IMR-90 (cell line): ENCODE results near the gene DAPK1. TPM values are rescaled to one million over a fixed set of nuclear protein-coding genes. Genes with fewer than 3 reads are reported as not detected.

Source experiments
- ATAC-seq: fragments of 200-7000 bp; cut with Tn5 transposase; 2 replicates; pipeline ENCODE4 v1.9.1; 2020; ENCODE audit warnings: low read depth, mild to moderate bottlenecking, moderate library complexity
- BruUV-seq: library from RNA; stranded (reverse); fragments of 400-500 nt; replicated peaks from 2 replicates; lab custom pipeline; 2021; lab: Mats Ljungman, UMichigan
- CTCF ChIA-PET: fragments of 300-600 bp; formaldehyde crosslinking; extraction: SDS; loops from one replicate; lab custom pipeline; 2021; ENCODE audit warnings: antibody characterized with exemption; lab: Yijun Ruan, JAX
- POLR2A ChIA-PET: fragments of 300-600 bp; sonication (Branson Sonifier 250); formaldehyde crosslinking; loops from one replicate; lab custom pipeline; 2022; ENCODE audit warnings: antibody characterized with exemption; ENCODE audit not compliant: unreplicated experiment; lab: Charles Lee
- DNase-seq: peaks from one replicate; pipeline ENCODE4 v3.0.0; 2013
- H2AFZ ChIP-seq: replicated peaks from 2 replicates; pipeline ENCODE3; 2013; ENCODE audit warnings: low read length, mild to moderate bottlenecking; ENCODE audit not compliant: poor library complexity
- H2AK5ac ChIP-seq: 2 replicates; pipeline ENCODE4 v1.6.1; 2013; ENCODE audit warnings: low read depth, low read length, inconsistent platforms
- H2AK9ac ChIP-seq: replicated peaks from 2 replicates; pipeline ENCODE3; 2013; ENCODE audit warnings: mild to moderate bottlenecking, low read depth, low read length, moderate library complexity; ENCODE audit not compliant: poor library complexity
- H2BK120ac ChIP-seq: 2 replicates; pipeline ENCODE4 v1.6.1; 2013; ENCODE audit warnings: low read depth, low read length, inconsistent platforms
- H2BK15ac ChIP-seq: 3 replicates; pipeline ENCODE4 v1.6.1; 2013; ENCODE audit warnings: low read depth, low read length, inconsistent platforms
- H2BK20ac ChIP-seq: 2 replicates; pipeline ENCODE4 v1.6.1; 2013; ENCODE audit warnings: low read depth, mild to moderate bottlenecking, inconsistent platforms, low read length, moderate library complexity
- H2BK5ac ChIP-seq: 2 replicates; pipeline ENCODE4 v1.6.1; 2013; ENCODE audit warnings: mild to moderate bottlenecking, low read depth, low read length, inconsistent platforms; ENCODE audit not compliant: poor library complexity, severe bottlenecking
- H3K14ac ChIP-seq: replicated peaks from 2 replicates; pipeline ENCODE4 v1.6.1; 2013; ENCODE audit warnings: low read depth, low read length, inconsistent platforms
- H3K18ac ChIP-seq: 2 replicates; pipeline ENCODE4 v1.6.1; 2013; ENCODE audit warnings: low read depth, low read length, control low read depth
- H3K23ac ChIP-seq: 2 replicates; pipeline ENCODE4 v1.6.1; 2013; ENCODE audit warnings: low read depth, low read length, inconsistent platforms
- H3K27ac ChIP-seq: 2 replicates; pipeline ENCODE4 v1.5.1; 2013; ENCODE audit warnings: mild to moderate bottlenecking, control low read depth, low read length; ENCODE audit not compliant: insufficient read depth
- H3K27me3 ChIP-seq: 2 replicates; pipeline ENCODE4 v1.6.1; 2013; ENCODE audit warnings: low read length; ENCODE audit not compliant: control insufficient read depth, insufficient read depth
- H3K36me3 ChIP-seq: 2 replicates; pipeline ENCODE4 v1.6.1; 2013; ENCODE audit warnings: low read length, mixed read lengths; ENCODE audit not compliant: control insufficient read depth, insufficient read depth
- H3K4ac ChIP-seq: 2 replicates; pipeline ENCODE4 v1.6.1; 2013; ENCODE audit warnings: low read depth, low read length, inconsistent platforms
- H3K4me1 ChIP-seq: 2 replicates; pipeline ENCODE4 v1.6.1; 2013; ENCODE audit warnings: low read length, mixed read lengths; ENCODE audit not compliant: control insufficient read depth, insufficient read depth
- H3K4me2 ChIP-seq: 2 replicates; pipeline ENCODE4 v1.6.1; 2013; ENCODE audit warnings: low read depth, mild to moderate bottlenecking, control low read depth, low read length, moderate library complexity
- H3K4me3 ChIP-seq: 2 replicates; pipeline ENCODE4 v1.5.1; 2013; ENCODE audit warnings: low read depth, mild to moderate bottlenecking, control low read depth, low read length, moderate library complexity; ENCODE audit not compliant: insufficient read depth
- H3K56ac ChIP-seq: 2 replicates; pipeline ENCODE4 v1.6.1; 2013; ENCODE audit warnings: low read length, inconsistent platforms; ENCODE audit not compliant: insufficient read depth; ENCODE audit errors: extremely low read depth
- H3K79me1 ChIP-seq, 2 experiments: 2 replicates each; pipeline ENCODE4 v1.6.1; 2013; ENCODE audit warnings: low read length in 2 of 2, inconsistent platforms in 1 of 2, low read depth in 1 of 2
- H3K9ac ChIP-seq: 2 replicates; pipeline ENCODE4 v1.6.1; 2013; ENCODE audit warnings: low read depth, low read length, control low read depth
- H3K9me1 ChIP-seq: 2 replicates; pipeline ENCODE4 v1.6.1; 2013; ENCODE audit warnings: low read length, inconsistent platforms; ENCODE audit not compliant: insufficient read depth
- H3K9me3 ChIP-seq: 2 replicates; pipeline ENCODE4 v1.6.1; 2013; ENCODE audit warnings: low read length; ENCODE audit not compliant: control insufficient read depth, insufficient read depth
- H4K20me1 ChIP-seq: 2 replicates; pipeline ENCODE4 v1.6.1; 2013; ENCODE audit warnings: low read length, inconsistent platforms; ENCODE audit not compliant: insufficient read depth
- H4K5ac ChIP-seq: 2 replicates; pipeline ENCODE4 v1.6.1; 2013; ENCODE audit warnings: mild to moderate bottlenecking, low read depth, low read length, control low read depth
- H4K8ac ChIP-seq, 2 experiments: 2 replicates each; pipeline ENCODE4 v1.6.1; 2013; ENCODE audit warnings: low read depth in 2 of 2, low read length in 2 of 2, control low read depth in 1 of 2, inconsistent platforms in 1 of 2
- H4K91ac ChIP-seq: 2 replicates; pipeline ENCODE4 v1.6.1; 2013; ENCODE audit warnings: low read depth, low read length, inconsistent platforms; ENCODE audit not compliant: insufficient read depth
- BHLHE40 ChIP-seq: fragments of 150-350 bp; IDR thresholded peaks from 2 replicates; pipeline ENCODE4 v1.6.1; 2016; ENCODE audit warnings: mild to moderate bottlenecking, low read depth, low read length
- CEBPB ChIP-seq: IDR thresholded peaks from 2 replicates; pipeline ENCODE4 v1.6.1; 2012; ENCODE audit warnings: low read depth, low read length, improper control_type of control experiment
- CHD1 ChIP-seq: IDR thresholded peaks from 2 replicates; pipeline ENCODE4 v1.6.1; 2012; ENCODE audit warnings: low read depth, low read length, improper control_type of control experiment
- CTCF ChIP-seq: conservative IDR thresholded peaks from 2 replicates; pipeline ENCODE4 v1.5.1; 2012; ENCODE audit warnings: mild to moderate bottlenecking, low read depth, low read length, improper control_type of control experiment
- FOS ChIP-seq: fragments of 150-350 bp; IDR thresholded peaks from 2 replicates; pipeline ENCODE4 v1.6.1; 2016; ENCODE audit warnings: low read depth, low read length
- MAFK ChIP-seq: IDR thresholded peaks from 2 replicates; pipeline ENCODE4 v1.6.1; 2012; ENCODE audit warnings: low read depth, low read length, improper control_type of control experiment
- MAZ ChIP-seq: IDR thresholded peaks from 2 replicates; pipeline ENCODE4 v1.6.1; 2012; ENCODE audit warnings: low read depth, mild to moderate bottlenecking, low read length, improper control_type of control experiment, moderate library complexity, borderline replicate concordance
- MXI1 ChIP-seq: IDR thresholded peaks from 2 replicates; pipeline ENCODE4 v1.6.1; 2012; ENCODE audit warnings: low read depth, mild to moderate bottlenecking, low read length, moderate library complexity, borderline replicate concordance
- NFE2L2 ChIP-seq: fragments of 150-350 bp; IDR thresholded peaks from 2 replicates; pipeline ENCODE4 v1.6.1; 2016; ENCODE audit warnings: low read depth, mild to moderate bottlenecking, low read length
- POLR2A ChIP-seq: IDR thresholded peaks from 2 replicates; pipeline ENCODE4 v1.6.1; 2012; ENCODE audit warnings: mild to moderate bottlenecking, low read depth, low read length
- RAD21 ChIP-seq: IDR thresholded peaks from 2 replicates; pipeline ENCODE4 v1.6.1; 2012; ENCODE audit warnings: low read length, improper control_type of control experiment
- RCOR1 ChIP-seq: IDR thresholded peaks from 2 replicates; pipeline ENCODE4 v1.6.1; 2012; ENCODE audit warnings: mild to moderate bottlenecking, low read length, improper control_type of control experiment; ENCODE audit not compliant: insufficient replicate concordance
- RFX5 ChIP-seq: IDR thresholded peaks from 2 replicates; pipeline ENCODE4 v1.8.0; 2012; ENCODE audit warnings: low read depth, mild to moderate bottlenecking, low read length, moderate library complexity
- SMC3 ChIP-seq: fragments of 150-350 bp; IDR thresholded peaks from 2 replicates; pipeline ENCODE4 v1.6.1; 2016; ENCODE audit warnings: low read depth, mild to moderate bottlenecking, antibody characterized with exemption, low read length, moderate library complexity
- WGBS, 2 experiments: methylation state at CpG; one replicate each; pipeline versions ENCODE4 v1.1.5 to v1.1.7; 2013; ENCODE audit warnings: missing lambda C conversion rate in 2 of 2; ENCODE audit not compliant: insufficient read length in 1 of 2; ENCODE audit errors: extremely low coverage in 2 of 2; 5-methylcytosine and 5-hydroxymethylcytosine counted together
- dilution Hi-C: fragments of 300-500 bp; cut with HindIII; formaldehyde crosslinking; loops from one replicate; pipeline ENCODE4 v1.14.3; 2018; ENCODE audit warnings: low sequenced_read_pairs; ENCODE audit not compliant: unreplicated experiment
- in situ Hi-C: fragments of 300-500 bp; cut with MboI; formaldehyde crosslinking; loops from 3 replicates; pipeline ENCODE4 v1.14.3; 2019; ENCODE audit warnings: low sequenced_read_pairs, inconsistent platforms, mixed read lengths
- intact Hi-C: fragments of 100-400 bp; cut with micrococcal nuclease; formaldehyde crosslinking; loops from 2 replicates; pipeline ENCODE4 v1.10.0; 2022
- polyA plus RNA-seq, 3 experiments: library from polyadenylated mRNA; depleted of rRNA; stranded (reverse); fragments of >200 nt; gene quantifications; 2 replicates each; pipeline ENCODE4 v1.2.3, GENCODE V29; 2012; ENCODE audit warnings: low replicate concordance in 1 of 3
- total RNA-seq: library from RNA; depleted of rRNA; stranded (reverse); fragments of >200 nt; gene quantifications from 2 replicates; pipeline ENCODE4 v1.2.3, GENCODE V29; 2012
- TF ChIP-seq, protein P1 (sequence below): fragments of 150-350 bp; IDR thresholded peaks from 2 replicates; pipeline ENCODE4 v1.6.1; 2017; ENCODE audit warnings: mild to moderate bottlenecking, antibody characterized with exemption, low read length, low read depth
- TF ChIP-seq, protein P2 (sequence below): fragments of 150-350 bp; IDR thresholded peaks from 2 replicates; pipeline ENCODE4 v1.6.1; 2016; ENCODE audit warnings: low read depth, mild to moderate bottlenecking, low read length, moderate library complexity, borderline replicate concordance

Gene DAPK1
- total and polyA plus RNA-seq, 2 of the 4 experiments (the other 2 are of a cell fraction), result under 0.01 to 0.03 TPM

DNA sequence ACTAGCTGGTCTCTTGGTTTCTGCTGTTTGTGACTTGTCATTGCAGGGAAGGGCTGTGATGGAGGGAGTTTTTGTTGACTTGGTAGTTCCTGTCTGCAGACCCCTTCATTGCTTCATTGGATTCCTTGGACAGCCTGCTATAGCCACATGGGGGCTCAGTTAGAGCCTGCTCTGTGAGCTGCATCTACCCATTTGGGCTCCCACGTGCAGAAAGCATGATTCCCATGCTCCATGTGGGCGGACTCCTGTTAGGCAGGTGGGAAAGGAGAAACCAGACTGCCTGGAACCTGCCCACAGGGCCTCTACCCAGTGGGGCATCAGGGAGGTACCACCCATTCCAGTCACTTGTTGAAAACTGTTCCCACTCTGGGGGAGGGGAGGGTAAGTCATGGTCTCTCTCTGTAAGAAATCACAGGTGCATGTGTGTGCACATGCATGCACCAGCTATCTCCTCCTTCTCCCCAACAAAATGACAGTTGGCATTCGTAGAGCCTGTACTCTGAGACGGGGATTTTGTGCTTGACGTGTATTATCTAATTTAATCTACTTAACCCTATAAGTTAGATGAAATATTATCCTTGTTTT lies 61.0 kb downstream of the DAPK1 start:
- H3K27me3 ChIP-seq, result no peaks in the 10 kb centered on the region; the same call in 1 of the 2 replicates
- ChIA-PET CTCF (no interaction called here), POLR2A (no interaction called here)
- no peak overlapping the region for H3K14ac ChIP-seq
- ATAC-seq (no peak), DNase-seq (no peak)
- no peak overlapping the region for H3K27ac ChIP-seq
- H3K4me2 ChIP-seq, result no peak overlapping the region
- H2AFZ ChIP-seq, result no peak overlapping the region
- no peak overlapping the region for H3K4me3 ChIP-seq
- H3K4ac ChIP-seq, result no peak overlapping the region
- H4K20me1 ChIP-seq, result no peaks in the 10 kb centered on the region
- H3K9me1 ChIP-seq, result no peaks in the 10 kb centered on the region
- H3K36me3 ChIP-seq, result no peaks in the 10 kb centered on the region
- WGBS, 2 experiments, result no CpG with 5 or more reads among the region's 5 CpGs
- H4K5ac ChIP-seq, result no peak overlapping the region
- in situ Hi-C loops, result no loop called here
- H2BK5ac ChIP-seq, result no peak overlapping the region
- intact Hi-C loops, result no loop called here
- no peaks in the 10 kb centered on the region for H3K4me1 ChIP-seq
- dilution Hi-C loops, result no loop called here
- BruUV-seq, result no TSS peak
- H2BK120ac ChIP-seq, result no peak overlapping the region
- H3K79me1 ChIP-seq, result no peaks in the 10 kb centered on the region
- no peak overlapping the region for H3K18ac ChIP-seq
- H3K23ac ChIP-seq, result no peak overlapping the region
- no peak overlapping the region for H4K91ac ChIP-seq
- no peak for TF ChIP-seq MAZ
- no peak for TF ChIP-seq POLR2A
- TF ChIP-seq MXI1, result no peak
- no peak for TF ChIP-seq FOS
- no peak for TF ChIP-seq RCOR1
- no peak for TF ChIP-seq NFE2L2
- TF ChIP-seq, protein P1, sequence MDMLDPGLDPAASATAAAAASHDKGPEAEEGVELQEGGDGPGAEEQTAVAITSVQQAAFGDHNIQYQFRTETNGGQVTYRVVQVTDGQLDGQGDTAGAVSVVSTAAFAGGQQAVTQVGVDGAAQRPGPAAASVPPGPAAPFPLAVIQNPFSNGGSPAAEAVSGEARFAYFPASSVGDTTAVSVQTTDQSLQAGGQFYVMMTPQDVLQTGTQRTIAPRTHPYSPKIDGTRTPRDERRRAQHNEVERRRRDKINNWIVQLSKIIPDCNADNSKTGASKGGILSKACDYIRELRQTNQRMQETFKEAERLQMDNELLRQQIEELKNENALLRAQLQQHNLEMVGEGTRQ, result no peak
- TF ChIP-seq, protein P2, sequence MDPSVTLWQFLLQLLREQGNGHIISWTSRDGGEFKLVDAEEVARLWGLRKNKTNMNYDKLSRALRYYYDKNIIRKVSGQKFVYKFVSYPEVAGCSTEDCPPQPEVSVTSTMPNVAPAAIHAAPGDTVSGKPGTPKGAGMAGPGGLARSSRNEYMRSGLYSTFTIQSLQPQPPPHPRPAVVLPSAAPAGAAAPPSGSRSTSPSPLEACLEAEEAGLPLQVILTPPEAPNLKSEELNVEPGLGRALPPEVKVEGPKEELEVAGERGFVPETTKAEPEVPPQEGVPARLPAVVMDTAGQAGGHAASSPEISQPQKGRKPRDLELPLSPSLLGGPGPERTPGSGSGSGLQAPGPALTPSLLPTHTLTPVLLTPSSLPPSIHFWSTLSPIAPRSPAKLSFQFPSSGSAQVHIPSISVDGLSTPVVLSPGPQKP, result no peak
- TF ChIP-seq RFX5, result no peak
- no peak for TF ChIP-seq CHD1
- no peak for TF ChIP-seq BHLHE40
- no peak for TF ChIP-seq CEBPB
- TF ChIP-seq MAFK, result no peak
- TF ChIP-seq SMC3, result no peak
- TF ChIP-seq CTCF, result no peak
- TF ChIP-seq RAD21, result no peak
- no peak overlapping the region for H2BK20ac ChIP-seq
- no peak overlapping the region for H3K56ac ChIP-seq
- H2AK5ac ChIP-seq, result no peak overlapping the region
- H3K9me3 ChIP-seq, result no peaks in the 10 kb centered on the region
- no peak overlapping the region for H3K9ac ChIP-seq
- H2BK15ac ChIP-seq, result no peak overlapping the region
- H2AK9ac ChIP-seq, result no peak overlapping the region
- no peak overlapping the region for H4K8ac ChIP-seq
